LoVo (cell line): ENCODE measurements around the gene PLK5.

Source experiments
- DNase-seq: peaks from one replicate; pipeline ENCODE4 v3.0.0-alpha.2; 2016; ENCODE audit warnings: low spot score

The PLK5 gene

DNA sequence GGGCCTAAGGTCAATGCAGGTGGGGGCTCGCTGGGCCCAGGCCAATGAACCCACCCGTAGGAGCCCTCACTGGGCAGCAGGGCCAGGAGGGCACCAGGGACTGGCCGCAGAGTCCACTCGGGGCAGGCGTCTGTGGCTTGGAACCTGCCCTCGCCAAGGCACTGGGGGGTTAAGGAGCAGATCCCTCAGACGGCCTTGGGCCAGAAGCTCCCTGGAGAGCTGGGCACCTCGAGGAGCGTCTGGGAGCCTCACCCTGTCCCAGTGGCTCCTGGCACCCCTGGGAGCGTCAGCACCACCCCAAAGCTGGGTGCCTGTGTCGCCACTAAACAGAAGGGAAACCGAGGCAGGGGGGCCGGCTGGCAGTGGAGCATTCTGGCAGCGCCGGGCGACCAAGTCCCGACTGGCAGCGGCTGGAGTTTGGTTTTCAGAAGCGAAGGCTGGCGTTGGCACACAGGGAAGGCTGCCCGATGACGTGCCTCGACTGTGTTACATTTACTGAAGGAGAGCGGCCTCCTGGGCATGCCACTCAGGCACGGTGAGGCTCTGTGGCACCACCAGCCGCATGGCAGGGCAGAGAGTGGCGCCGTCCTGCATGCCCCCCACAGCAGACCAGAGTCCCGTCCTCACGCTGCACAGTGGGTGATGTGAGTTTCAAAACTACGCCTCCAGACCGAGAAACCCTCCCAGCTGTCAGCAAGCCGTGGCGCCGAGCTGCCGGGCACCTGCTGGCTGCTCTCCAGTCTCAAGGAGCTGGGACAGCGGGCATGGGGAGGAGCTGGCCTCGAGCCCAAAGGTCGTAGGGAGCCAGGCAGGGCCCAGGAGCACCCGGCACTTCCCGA lies 53.4 kb downstream of the PLK5 start:
- no peak for DNase-seq

- DNase-seq = no peak
These were observed 54.2 kb downstream of the PLK5 start for GRCh38 chr19:1577929-1578618.

DNA sequence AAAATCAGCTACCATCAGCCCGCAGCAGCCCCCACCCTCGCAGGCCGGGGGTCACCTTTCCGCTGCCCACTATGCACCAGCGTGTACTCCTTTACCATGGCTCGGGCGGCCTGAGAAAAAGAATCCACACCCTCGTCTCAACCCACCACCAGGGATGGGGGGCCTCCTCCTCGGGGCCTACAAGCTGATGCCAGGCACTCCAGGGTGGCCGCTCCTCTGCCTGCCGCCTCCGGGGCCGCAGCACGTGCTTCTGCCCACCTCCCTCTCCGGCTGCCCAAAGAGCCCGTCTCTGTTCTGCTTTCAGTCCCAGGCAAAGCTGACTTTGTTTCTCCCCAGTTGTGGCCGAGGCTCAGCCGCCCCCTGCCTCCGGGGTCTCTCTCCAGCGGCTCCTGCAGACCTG lies 55.3 kb downstream of the PLK5 start:
- DNase-seq = no peak

DNA sequence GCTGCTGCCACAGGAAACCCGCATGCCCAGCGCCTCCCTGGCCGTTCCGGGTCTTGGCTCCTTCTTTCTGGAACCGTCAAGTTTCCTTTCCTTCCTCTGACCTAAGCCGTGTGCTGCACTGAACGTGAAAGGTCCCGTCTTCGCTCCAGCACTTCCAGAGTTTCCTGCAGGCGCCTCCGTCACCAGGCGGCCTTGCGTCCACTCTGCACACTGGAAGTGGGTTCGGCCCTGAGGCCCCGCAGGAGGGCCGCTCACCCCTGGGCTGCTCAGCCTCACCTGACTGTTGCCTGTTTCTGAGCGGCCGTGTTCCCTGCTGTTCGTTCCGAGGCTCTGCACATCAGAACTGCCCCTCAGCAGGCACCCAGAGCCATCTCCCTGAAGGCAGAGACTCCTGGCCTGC lies 56.5 kb downstream of the PLK5 start:
- DNase-seq = no peak

DNA sequence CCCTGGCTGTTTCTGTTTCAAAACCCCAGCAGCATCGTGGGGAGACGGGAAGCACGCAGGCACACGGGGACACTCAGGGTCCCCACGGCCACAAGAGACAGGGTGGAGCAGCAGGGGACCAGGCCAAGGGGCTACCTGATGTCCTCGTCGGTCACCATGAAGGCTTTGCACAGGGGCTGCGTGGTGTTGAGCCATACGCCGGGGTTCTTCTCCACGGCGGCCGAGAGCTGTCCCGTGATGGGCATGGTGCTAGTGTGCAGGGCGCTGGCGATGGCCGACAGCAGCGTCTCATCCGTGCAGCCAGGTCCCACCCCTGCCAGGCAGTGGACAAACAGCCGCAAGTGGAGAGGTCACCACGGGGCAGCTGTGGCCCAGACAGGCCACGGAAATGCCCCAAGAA lies 57.1 kb downstream of the PLK5 start:
- no peak for DNase-seq

GRCh38 chr19:1582201-1582600 lies 58.3 kb downstream of the PLK5 start:
- DNase-seq = no peak

GRCh38 chr19:1584500-1585242 lies 60.8 kb downstream of the PLK5 start:
- DNase-seq = no peak

- no peak for DNase-seq
These were observed 61.3 kb downstream of the PLK5 start for GRCh38 chr19:1585243-1585580.
